Heart left ventricle (tissue), 16 donors: ENCODE measurements around the gene USH1G. TPM values are rescaled to one million over a fixed set of nuclear protein-coding genes. Genes with fewer than 3 reads are reported as not detected.
A peak's percentile ranks its signal among the peaks of the same experiment; 100 is the strongest.

Experiments
- ATAC-seq, 4 donors: fragments of 200-7000 bp; cut with Tn5 transposase; one replicate each; pipeline ENCODE4 v1.9.1; 2020 to 2022; ENCODE audit warnings: moderate library complexity in 4 of 4, mild to moderate bottlenecking in 3 of 4, moderate number of reproducible peaks in 1 of 4
- DNase-seq, 5 donors: peaks; one replicate each; pipeline ENCODE4 v3.0.0-alpha.2; 2020
- H3K27ac ChIP-seq, 12 donors: fragments of 200-600 bp; sonication (generic) in 4 of 12; one replicate each; pipeline versions ENCODE4 v1.5.0 to v1.8.0; 2016 to 2022; ENCODE audit warnings: mild to moderate bottlenecking in 2 of 12
- H3K27me3 ChIP-seq, 9 donors: fragments of 200-600 bp; sonication (generic) in 2 of 9; one replicate each; pipeline versions ENCODE4 v1.5.1 to v1.8.0; 2016 to 2022; ENCODE audit warnings: mild to moderate bottlenecking in 3 of 9
- H3K36me3 ChIP-seq, 9 donors: fragments of 200-600 bp; sonication (generic) in 2 of 9; one replicate each; pipeline versions ENCODE4 v1.5.0 to v1.8.0; 2018 to 2022; ENCODE audit warnings: mild to moderate bottlenecking in 2 of 9
- H3K4me1 ChIP-seq, 12 donors: fragments of 200-600 bp; sonication (generic) in 4 of 12; one replicate each; pipeline versions ENCODE4 v1.5.0 to v1.8.0; 2016 to 2022; ENCODE audit warnings: mild to moderate bottlenecking in 3 of 12
- H3K4me3 ChIP-seq, 12 donors: fragments of 200-600 bp; sonication (generic) in 4 of 12; one replicate each; pipeline versions ENCODE4 v1.5.0 to v1.8.0; 2017 to 2022; ENCODE audit warnings: mild to moderate bottlenecking in 9 of 12, moderate library complexity in 4 of 12
- H3K9me3 ChIP-seq, 12 donors: fragments of 200-600 bp; sonication (generic) in 4 of 12; one replicate each; pipeline versions ENCODE4 v1.5.0 to v1.8.0; 2016 to 2022; ENCODE audit warnings: mild to moderate bottlenecking in 1 of 12
- POLR2A ChIP-seq, 2 donors: fragments of 450-650 bp; IDR thresholded peaks; one replicate each; pipeline ENCODE4 v1.6.1; 2017; ENCODE audit warnings: antibody characterized with exemption in 2 of 2, mild to moderate bottlenecking in 2 of 2, moderate library complexity in 2 of 2
- WGBS, 4 donors: extraction: QIAGEN DNeasy Blood & Tissue Kit in 2 of 4; methylation state at CpG; one replicate each; pipeline versions ENCODE4 v1.1.5 to v1.1.7; 2013 to 2018; 5-methylcytosine and 5-hydroxymethylcytosine counted together
- intact Hi-C, 10 donors: fragments of 100-400 bp; cut with DNase I; formaldehyde crosslinking; loops; one replicate each; pipeline versions ENCODE4 v1.11.1 to v1.14.2; 2022
- polyA plus RNA-seq, 2 donors: library from polyadenylated mRNA; stranded (reverse); fragments of 200-250 nt; gene quantifications; one replicate each; pipeline ENCODE4 v1.2.3, GENCODE V29; 2013
- total RNA-seq, 9 donors: library from RNA; depleted of rRNA in 2 of 9; stranded (reverse); fragments of >200 nt in 2 of 9; fragmentation: NEBNext Ultra II Directional in 3 of 9; extraction: Animal tissue kit (Norgen Biotek cat#: 25700) in 3 of 9; gene quantifications; one replicate each; pipeline versions ENCODE4 v1.1.0 to v1.2.4, GENCODE V29; 2016 to 2023
- TF ChIP-seq, protein P1 (sequence below), 12 donors: fragments of 200-600 bp; sonication (generic) in 4 of 12; IDR thresholded peaks; one replicate each; pipeline versions ENCODE4 v1.5.0 to v1.8.0; 2018 to 2022; ENCODE audit warnings: antibody characterized with exemption in 12 of 12, mild to moderate bottlenecking in 5 of 12
- donor health status: ischemic (EF 13 %, LVEDD 7.1; RV severe dilation, severe dysfunction).
- donor health status: healthy with polysubstance abuse.
- donor health status: DM: no; HTN: yes; CAD: no.
- donor health status: DM: no; HTN: no; CAD: no.
- donor health status: ischemic (EF 25% LVEDD 6.9; RV normal size, moderate dysfunction).
- donor health status: ischemic (EF 25% LVEDD 5.7; RV mildly dilated, moderate dysfunction).
- donor health status: healthy.
- donor health status: DM: yes; HTN: yes; CAD: no.
- donor health status: ischemic (EF 35%, LVEDD 5.7; RV mildly dilated, moderate dysfunction).
- donor health status: nonischemic (EF 11% LVEDD 7.7; RV severe dilation, severe dysfunction).
- donor health status: DM: yes; HTN: yes; CAD: no.
- donor health status: PGD.
- donor health status: ischemic (EF 29% LVEDD 5.4; RV normal size, mild dysfunction).
- donor health status: nonischemic (EF 23%, LVEDD 6.1; RV moderate dilation, normal function).

Gene USH1G
- total and polyA plus RNA-seq, 11 donors: not detected

DNA sequence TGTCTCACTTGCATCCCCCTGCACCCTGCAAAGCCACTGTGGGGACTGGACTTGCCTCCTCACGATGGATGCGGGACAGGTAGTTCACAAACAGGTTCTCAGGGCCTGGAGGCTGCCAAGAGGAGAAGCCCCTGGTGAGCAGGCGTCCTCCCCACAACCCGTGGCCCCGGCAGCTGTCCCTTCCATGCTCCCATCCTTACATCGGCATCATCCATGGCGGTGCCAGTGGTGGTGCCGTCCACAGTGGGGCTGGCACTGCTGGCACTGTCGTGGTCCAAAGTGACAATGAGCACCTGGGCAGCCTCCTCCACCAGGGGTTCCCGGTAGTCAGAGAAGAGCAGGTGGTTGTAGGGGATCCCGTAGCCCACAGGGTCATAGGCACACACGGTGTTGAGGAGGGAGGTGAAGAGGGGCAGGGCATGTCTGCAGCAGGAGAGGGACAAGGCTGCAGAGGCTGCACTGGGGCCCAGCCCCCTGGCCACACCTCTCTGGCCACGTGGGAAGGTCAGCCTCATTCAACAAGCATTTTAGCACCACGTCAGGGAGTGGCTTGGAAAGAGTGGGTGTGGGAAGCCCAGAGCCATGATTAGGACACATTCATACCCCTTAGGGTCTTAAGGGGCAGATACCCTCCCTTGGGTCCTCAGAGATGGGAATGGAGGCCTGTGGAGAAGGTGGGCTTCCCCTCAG lies 36.9 kb upstream of the USH1G start:
- WGBS, 4 donors: 33 to 88% (median 80%) methylated on average over 3 to 14 of the region's 14 CpGs
- no peak for TF ChIP-seq POLR2A (IDR thresholded peaks at IDR 0.05)
- TF ChIP-seq, protein P1, sequence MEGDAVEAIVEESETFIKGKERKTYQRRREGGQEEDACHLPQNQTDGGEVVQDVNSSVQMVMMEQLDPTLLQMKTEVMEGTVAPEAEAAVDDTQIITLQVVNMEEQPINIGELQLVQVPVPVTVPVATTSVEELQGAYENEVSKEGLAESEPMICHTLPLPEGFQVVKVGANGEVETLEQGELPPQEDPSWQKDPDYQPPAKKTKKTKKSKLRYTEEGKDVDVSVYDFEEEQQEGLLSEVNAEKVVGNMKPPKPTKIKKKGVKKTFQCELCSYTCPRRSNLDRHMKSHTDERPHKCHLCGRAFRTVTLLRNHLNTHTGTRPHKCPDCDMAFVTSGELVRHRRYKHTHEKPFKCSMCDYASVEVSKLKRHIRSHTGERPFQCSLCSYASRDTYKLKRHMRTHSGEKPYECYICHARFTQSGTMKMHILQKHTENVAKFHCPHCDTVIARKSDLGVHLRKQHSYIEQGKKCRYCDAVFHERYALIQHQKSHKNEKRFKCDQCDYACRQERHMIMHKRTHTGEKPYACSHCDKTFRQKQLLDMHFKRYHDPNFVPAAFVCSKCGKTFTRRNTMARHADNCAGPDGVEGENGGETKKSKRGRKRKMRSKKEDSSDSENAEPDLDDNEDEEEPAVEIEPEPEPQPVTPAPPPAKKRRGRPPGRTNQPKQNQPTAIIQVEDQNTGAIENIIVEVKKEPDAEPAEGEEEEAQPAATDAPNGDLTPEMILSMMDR (IDR thresholded peaks at IDR 0.05): no peak
- DNase-seq: no peak
- Histone ChIP-seq H3K27me3 (peaks cover 0 to 5% (median 0%) of the 10 kb centered on the region in 9 donors), H3K36me3 (peaks cover 0 to 15% (median 0%) of the 10 kb centered on the region in 9 donors), H3K27ac (no peak overlapping the region), H3K4me1 (peaks cover 0 to 6% (median 0%) of the 10 kb centered on the region in 12 donors), H3K4me3 (no peak overlapping the region), H3K9me3 (no peaks in the 10 kb centered on the region)
- ATAC-seq: no peak
- intact Hi-C loops: loop anchor here (2.0 to 10.0 kb wide), 16 partner anchors 37 to 247 kb away; partner anchors contain the start of genes MRPL58 (in 6 of the 10), ARMC7 (in 1 of the 10), ATP5PD (in 1 of the 10) and KCTD2 (in 1 of the 10)

DNA sequence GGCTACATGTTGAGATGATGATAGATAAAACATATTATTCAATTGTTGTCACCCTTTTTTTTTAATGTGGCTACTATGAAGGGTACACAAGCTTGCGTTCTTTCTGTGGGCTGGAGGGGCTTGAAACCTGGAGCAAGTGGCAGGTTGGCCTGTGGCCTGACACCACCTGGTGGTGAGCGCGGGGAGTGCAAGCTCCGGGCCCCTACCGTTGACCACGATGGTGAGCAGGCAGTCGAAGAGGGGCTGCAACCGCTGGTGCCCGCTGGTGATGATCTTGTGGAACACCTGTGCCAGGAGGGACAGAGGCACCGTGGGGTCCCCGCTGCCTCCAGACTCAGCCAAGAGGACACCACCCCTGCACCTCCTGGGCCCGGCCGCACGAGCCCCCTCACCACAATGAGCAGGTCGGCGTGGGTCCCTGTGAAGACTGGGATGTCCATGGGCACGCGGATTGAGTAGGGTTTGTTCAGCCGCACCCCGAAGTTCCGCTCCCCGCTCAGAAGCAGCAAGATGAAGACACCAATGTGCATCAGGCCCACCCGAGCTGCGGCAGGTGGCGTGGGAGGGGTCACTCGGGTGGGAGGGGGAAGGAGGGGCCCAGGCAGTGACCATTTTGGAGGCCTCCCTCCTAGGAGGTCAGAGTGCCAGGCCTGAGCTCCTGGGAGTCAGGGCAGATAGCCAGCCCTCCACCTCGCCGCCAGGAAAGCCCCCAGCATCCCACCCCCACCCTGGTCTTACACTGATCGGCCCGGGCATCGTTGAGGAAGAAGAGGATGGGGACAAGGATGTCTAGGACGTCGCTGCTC lies 35.1 kb upstream of the USH1G start:
- H3K36me3 ChIP-seq: peaks cover 0 to 19% (median 0%) of the 10 kb centered on the region in 9 donors
- peaks cover 0 to 6% (median 0%) of the 10 kb centered on the region in 12 donors for H3K4me1 ChIP-seq
- TF ChIP-seq, protein P1 (IDR thresholded peaks at IDR 0.05): peak; percentile 83 to 96 (median 92)
- TF ChIP-seq POLR2A (IDR thresholded peaks at IDR 0.05): no peak
- no peaks in the 10 kb centered on the region for H3K9me3 ChIP-seq
- 48 to 60% (median 54%) methylated on average over 18 to 33 of the region's 33 CpGs for WGBS, 4 donors
- peaks cover 0 to 5% (median 0%) of the 10 kb centered on the region in 9 donors for H3K27me3 ChIP-seq
- no peak overlapping the region for H3K27ac ChIP-seq
- intact Hi-C loops: loop anchor here in 7 of 10 donors (2.0 to 10.0 kb wide), 8 partner anchors 33 to 216 kb away; partner anchors contain the start of genes ARMC7 (in 1 of the 7), OTOP2 (in 1 of the 7) and USH1G (in 1 of the 7)
- H3K4me3 ChIP-seq: no peak overlapping the region
- peak in 3 of 4 donors; percentile 43 to 54 (median 48) for ATAC-seq
- DNase-seq: peak; percentile 64 to 86 (median 74)

DNA sequence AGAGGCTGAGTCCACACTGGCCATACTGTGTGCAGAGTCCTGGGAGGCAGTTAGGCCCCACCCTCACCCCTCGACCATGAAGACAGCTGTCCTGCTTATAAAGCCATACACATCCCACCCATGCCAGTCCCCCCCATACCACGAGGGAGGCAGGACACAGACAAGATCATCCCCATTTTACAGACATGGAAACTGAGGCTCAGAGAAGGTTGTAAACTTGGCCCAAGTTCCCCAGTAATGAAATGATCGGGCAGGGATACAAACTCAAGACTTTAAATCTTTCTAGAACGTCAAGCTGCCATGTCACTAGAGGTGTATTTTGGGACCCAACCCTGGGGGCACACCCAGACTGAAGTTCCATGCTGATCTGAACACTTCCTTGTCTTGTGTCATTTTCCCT lies 33.0 kb upstream of the USH1G start:
- Histone ChIP-seq H3K4me1 (no peaks in the 10 kb centered on the region), H3K27ac (no peak overlapping the region), H3K27me3 (peaks cover 0 to 5% (median 0%) of the 10 kb centered on the region in 9 donors), H3K36me3 (peaks cover 0 to 20% (median 0%) of the 10 kb centered on the region in 9 donors), H3K9me3 (no peaks in the 10 kb centered on the region), H3K4me3 (no peak overlapping the region)
- intact Hi-C loops: loop anchor here in 6 of 10 donors (2.0 to 10.0 kb wide), 5 partner anchors 31 to 214 kb away; partner anchors contain the start of genes ARMC7 (in 1 of the 6) and OTOP2 (in 1 of the 6)
- WGBS, 4 donors: 74 to 85% (median 84%) methylated on average over 4 of the region's 4 CpGs
- no peak for DNase-seq
- TF ChIP-seq, protein P1 (IDR thresholded peaks at IDR 0.05): no peak
- no peak for TF ChIP-seq POLR2A (IDR thresholded peaks at IDR 0.05)
- no peak for ATAC-seq
